NT2/D1 (cell line): ENCODE measurements around the gene DCTN3.

Source experiments
- DNase-seq: peaks from one replicate; pipeline ENCODE4 v3.0.0-alpha.2; 2011; ENCODE audit warnings: low read depth, low spot score
- H3K27me3 ChIP-seq: 2 replicates; pipeline ENCODE4 v1.6.0; 2011; ENCODE audit warnings: mild to moderate bottlenecking; ENCODE audit not compliant: insufficient read length, insufficient read depth
- H3K36me3 ChIP-seq: 2 replicates; pipeline ENCODE4 v1.6.1; 2011; ENCODE audit warnings: mild to moderate bottlenecking, low read length, mixed read lengths; ENCODE audit not compliant: insufficient read depth, insufficient read length
- H3K4me1 ChIP-seq: 2 replicates; pipeline ENCODE4 v1.5.1; 2011; ENCODE audit not compliant: insufficient read depth, insufficient read length
- H3K4me3 ChIP-seq: 2 replicates; pipeline ENCODE4 v1.5.1; 2011; ENCODE audit warnings: low read depth; ENCODE audit not compliant: insufficient read length
- H3K9ac ChIP-seq: 2 replicates; pipeline ENCODE4 v1.6.0; 2011; ENCODE audit warnings: low read depth; ENCODE audit not compliant: insufficient read length
- H3K9me3 ChIP-seq: 2 replicates; pipeline ENCODE4 v1.5.1; 2011; ENCODE audit warnings: mild to moderate bottlenecking, low read length; ENCODE audit not compliant: insufficient read depth
- SUZ12 ChIP-seq: IDR thresholded peaks from 2 replicates; pipeline ENCODE4 v1.6.1; 2011; ENCODE audit not compliant: insufficient read length, insufficient read depth; ENCODE audit errors: extremely low read depth
- YY1 ChIP-seq: IDR thresholded peaks from 2 replicates; pipeline ENCODE4 v1.6.1; 2011; ENCODE audit not compliant: insufficient read length, insufficient read depth
- ZNF274 ChIP-seq: IDR thresholded peaks from 2 replicates; pipeline ENCODE4 v1.6.1; 2011; ENCODE audit warnings: mild to moderate bottlenecking, low read depth, low read length

DCTN3 gene

GRCh38 chr9:34612788-34613390 is 7.4 kb downstream of the DCTN3 start:
- H3K4me1 ChIP-seq = peaks cover 11% of the 10 kb centered on the region
- H3K36me3 ChIP-seq = peaks cover 53% of the 10 kb centered on the region
- peak overlapping the region; percentile 90 for H3K4me3 ChIP-seq
- no peaks in the 10 kb centered on the region for H3K27me3 ChIP-seq
- DNase-seq = no peak
- H3K9ac ChIP-seq = peak overlapping the region; percentile 94
- TF ChIP-seq ZNF274 (no peak), SUZ12 (no peak), YY1 (no peak)
- H3K9me3 ChIP-seq = no peaks in the 10 kb centered on the region

- DNase-seq = no peak
- peak within 1 kb of the TSS; percentile 94 for H3K9ac ChIP-seq
- H3K9me3 ChIP-seq = no peaks in the 10 kb centered on the region
- peaks cover 45% of the 10 kb centered on the region for H3K36me3 ChIP-seq
- H3K4me3 ChIP-seq = peak within 1 kb of the TSS; percentile 90
- TF ChIP-seq SUZ12 = no peak
- TF ChIP-seq YY1 = peak; percentile 55
- H3K4me1 ChIP-seq = peaks cover 14% of the 10 kb centered on the region
- H3K27me3 ChIP-seq = no peaks in the 10 kb centered on the region
These were observed 8.2 kb downstream of the DCTN3 start, which contains the start of gene RPP25L for GRCh38 chr9:34611811-34612787. Gene RPP25L (minus strand): TSS chr9:34612097. CDS start chr9:34611296, 801 bp downstream.

GRCh38 chr9:34611251-34611810 is 9.0 kb downstream of the DCTN3 start:
- Histone ChIP-seq H3K9me3 (no peaks in the 10 kb centered on the region), H3K9ac (peak overlapping the region; percentile 94), H3K4me1 (peaks cover 15% of the 10 kb centered on the region), H3K4me3 (peak overlapping the region; percentile 90), H3K27me3 (no peaks in the 10 kb centered on the region), H3K36me3 (peaks cover 38% of the 10 kb centered on the region)
- TF ChIP-seq ZNF274 (no peak), YY1 (no peak), SUZ12 (no peak)
- DNase-seq = no peak

- peak overlapping the region; percentile 94 for H3K9ac ChIP-seq
These were observed 9.7 kb downstream of the DCTN3 start for GRCh38 chr9:34610434-34611206.

GRCh38 chr9:34607331-34607730 is 13.0 kb downstream of the DCTN3 start:
- Histone ChIP-seq H3K27me3 (no peaks in the 10 kb centered on the region), H3K4me3 (no peak overlapping the region), H3K4me1 (peaks cover 20% of the 10 kb centered on the region), H3K36me3 (peaks cover 18% of the 10 kb centered on the region), H3K9ac (no peak overlapping the region), H3K9me3 (no peaks in the 10 kb centered on the region)
- no peak for TF ChIP-seq ZNF274
- no peak for TF ChIP-seq YY1
- no peak for TF ChIP-seq SUZ12
- no peak for DNase-seq

More at GRCh38 chr9:34610434-34611206, 9.7 kb downstream of the DCTN3 start:
- no peak for DNase-seq
- peaks cover 15% of the 10 kb centered on the region for H3K4me1 ChIP-seq
- TF ChIP-seq YY1 = no peak
- TF ChIP-seq SUZ12 = no peak
- TF ChIP-seq ZNF274 = no peak
- H3K27me3 ChIP-seq = no peaks in the 10 kb centered on the region
- H3K36me3 ChIP-seq = peaks cover 33% of the 10 kb centered on the region
- H3K4me3 ChIP-seq = peak overlapping the region; percentile 90
- H3K9me3 ChIP-seq = no peaks in the 10 kb centered on the region

- DNase-seq = no peak
- no peaks in the 10 kb centered on the region for H3K9me3 ChIP-seq
- TF ChIP-seq SUZ12 = no peak
- H3K36me3 ChIP-seq = peaks cover 18% of the 10 kb centered on the region
- H3K4me3 ChIP-seq = no peak overlapping the region
- peaks cover 24% of the 10 kb centered on the region for H3K4me1 ChIP-seq
- no peak overlapping the region for H3K9ac ChIP-seq
- no peaks in the 10 kb centered on the region for H3K27me3 ChIP-seq
These were observed 13.4 kb downstream of the DCTN3 start for GRCh38 chr9:34606905-34607304.
